HPDE6-E6E7 (cell line): Measurements from ENCODE around the gene EML2.
"Not testable (repeated sequence)": the region's sequence is repeated elsewhere in the genome, so short reads cannot be mapped to it uniquely, and the experiment has no call there.

Experiments used
- DNase-seq: peaks from one replicate; pipeline ENCODE4 v3.0.0; 2011; ENCODE audit warnings: missing footprints; ENCODE audit errors: extremely low spot score

EML2 gene

DNA sequence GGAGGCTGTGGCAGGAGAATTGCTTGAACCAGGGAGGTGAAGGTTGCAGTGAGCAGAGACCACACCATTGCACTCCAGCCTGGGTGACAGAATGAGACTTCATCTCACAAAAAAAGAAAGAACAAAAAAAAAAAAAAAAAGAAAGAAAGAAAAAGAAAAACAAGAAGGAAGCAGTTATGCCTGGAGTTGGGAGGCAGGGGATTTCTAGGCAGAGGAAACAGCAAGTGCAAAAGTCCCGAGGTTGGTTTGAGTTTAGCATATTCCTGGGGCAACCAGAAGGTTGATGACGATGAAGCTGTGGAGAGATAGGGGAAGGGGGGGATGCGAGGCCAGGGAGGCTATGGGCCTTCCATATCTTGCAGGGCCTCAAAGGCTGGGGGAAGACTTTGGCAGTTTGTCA lies 11.5 kb upstream of the EML2 start:
- no peak for DNase-seq

GRCh38 chr19:45646345-45646698 lies 7.1 kb upstream of the EML2 start:
- DNase-seq: no peak

GRCh38 chr19:45645631-45646344 lies 6.6 kb upstream of the EML2 start:
- DNase-seq: no peak

GRCh38 chr19:45645068-45645630 lies 6.0 kb upstream of the EML2 start:
- DNase-seq: no peak

GRCh38 chr19:45643927-45644771 lies 5.0 kb upstream of the EML2 start:
- no peak for DNase-seq

DNA sequence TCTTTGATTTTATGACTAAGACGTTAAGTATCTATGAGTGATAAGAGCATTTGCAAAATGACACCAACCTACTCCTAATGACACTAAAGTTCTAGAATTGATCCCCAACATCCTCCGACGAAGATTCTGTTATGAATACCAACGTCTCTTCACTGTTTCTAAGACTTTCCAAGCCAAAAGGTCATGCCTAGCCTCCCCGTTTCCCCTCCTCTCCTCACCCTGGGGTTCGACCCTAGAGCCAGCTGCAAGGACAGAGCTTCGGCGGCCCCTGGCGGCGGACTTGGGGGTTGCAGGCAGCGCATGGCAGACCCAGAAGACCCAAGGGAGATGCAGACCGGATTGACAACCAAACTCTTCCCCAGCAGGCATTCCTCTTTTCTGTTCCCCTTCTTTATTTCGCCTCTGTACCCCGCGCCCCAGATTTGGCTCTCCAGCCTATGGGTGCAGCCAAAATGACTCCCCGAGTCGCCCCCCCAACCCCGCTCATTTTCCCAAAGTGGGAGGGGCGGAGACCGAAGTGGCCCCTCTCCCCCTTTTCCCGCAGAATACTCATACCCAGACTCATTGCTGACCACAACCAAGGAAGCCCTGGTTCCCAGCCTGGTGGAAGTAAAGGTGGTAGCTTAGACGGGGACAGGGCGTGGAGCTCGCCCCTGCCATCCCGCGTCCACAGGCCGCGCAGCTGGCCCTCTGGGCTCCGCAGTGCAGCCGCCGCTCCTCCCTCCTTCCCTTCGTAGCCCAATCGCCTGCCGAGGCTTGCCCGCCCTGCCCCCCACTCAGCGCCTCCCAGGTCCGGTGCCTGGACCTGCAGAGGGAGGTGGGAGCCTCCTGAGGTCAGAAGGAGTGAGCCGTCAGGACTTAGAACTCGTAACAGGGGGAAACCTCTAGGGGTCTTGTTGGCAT lies 4.1 kb upstream of the EML2 start:
- no peak for DNase-seq

DNA sequence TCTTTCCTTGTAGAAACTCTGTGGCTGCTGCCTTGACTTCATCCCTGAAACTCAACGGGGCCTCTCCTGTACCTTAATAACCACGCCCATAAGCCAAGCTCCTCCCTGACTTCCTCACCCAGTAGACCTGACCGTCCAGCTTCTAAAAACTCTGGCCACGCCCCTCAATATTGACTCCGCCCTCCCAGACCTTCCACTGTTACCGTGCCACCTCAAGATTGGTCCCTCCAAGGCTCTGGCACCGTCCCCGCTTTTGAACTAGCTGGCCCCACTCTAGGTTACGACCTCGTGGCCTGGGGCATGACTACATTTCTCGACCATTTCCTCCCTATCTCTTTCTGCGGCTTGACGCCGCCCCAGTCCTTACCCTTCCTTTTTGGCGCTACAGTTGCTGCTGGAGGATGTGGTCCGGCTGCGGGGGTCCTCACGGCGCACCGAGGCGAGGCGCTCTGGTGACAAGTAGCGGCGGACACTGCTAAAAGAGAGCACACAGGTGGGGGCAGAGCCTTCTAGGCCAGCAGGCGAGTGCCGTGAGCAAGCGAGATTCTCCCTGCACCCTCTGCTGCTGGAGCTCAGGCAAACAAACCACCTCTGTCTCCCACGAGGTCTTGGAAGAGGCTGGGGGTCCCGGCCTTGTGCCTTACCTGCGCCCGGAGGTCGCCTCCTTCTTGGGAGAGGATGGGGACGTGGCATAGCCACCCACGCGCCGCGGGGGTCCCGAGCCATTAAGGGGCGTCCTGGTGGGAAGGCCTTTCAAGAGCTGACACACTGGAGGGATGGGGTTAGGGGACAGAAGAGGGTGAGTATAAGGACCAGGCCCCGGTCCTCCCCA lies 2.3 kb upstream of the EML2 start:
- peak; percentile 95 for DNase-seq

DNA sequence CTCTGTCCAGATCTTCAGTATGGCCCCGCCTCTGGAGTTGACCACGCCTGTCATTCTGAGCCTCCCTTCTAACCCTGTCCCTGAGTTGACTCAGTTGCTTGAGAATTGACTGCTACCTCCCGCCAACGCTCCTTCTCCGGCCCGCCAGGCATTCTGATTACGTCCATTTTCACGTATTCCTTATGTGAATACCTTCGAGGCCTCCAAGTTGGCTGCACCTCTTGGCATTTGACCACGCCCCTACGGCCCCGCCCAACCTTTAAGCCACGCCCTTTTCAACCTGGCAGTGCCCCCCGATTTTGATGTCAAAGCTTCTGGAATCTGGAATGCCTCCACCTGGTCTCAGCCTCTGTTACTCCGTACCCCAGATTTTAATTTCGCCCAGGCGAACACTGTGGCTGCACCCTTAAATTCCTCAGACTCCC lies 1.7 kb upstream of the EML2 start:
- DNase-seq: no peak

DNA sequence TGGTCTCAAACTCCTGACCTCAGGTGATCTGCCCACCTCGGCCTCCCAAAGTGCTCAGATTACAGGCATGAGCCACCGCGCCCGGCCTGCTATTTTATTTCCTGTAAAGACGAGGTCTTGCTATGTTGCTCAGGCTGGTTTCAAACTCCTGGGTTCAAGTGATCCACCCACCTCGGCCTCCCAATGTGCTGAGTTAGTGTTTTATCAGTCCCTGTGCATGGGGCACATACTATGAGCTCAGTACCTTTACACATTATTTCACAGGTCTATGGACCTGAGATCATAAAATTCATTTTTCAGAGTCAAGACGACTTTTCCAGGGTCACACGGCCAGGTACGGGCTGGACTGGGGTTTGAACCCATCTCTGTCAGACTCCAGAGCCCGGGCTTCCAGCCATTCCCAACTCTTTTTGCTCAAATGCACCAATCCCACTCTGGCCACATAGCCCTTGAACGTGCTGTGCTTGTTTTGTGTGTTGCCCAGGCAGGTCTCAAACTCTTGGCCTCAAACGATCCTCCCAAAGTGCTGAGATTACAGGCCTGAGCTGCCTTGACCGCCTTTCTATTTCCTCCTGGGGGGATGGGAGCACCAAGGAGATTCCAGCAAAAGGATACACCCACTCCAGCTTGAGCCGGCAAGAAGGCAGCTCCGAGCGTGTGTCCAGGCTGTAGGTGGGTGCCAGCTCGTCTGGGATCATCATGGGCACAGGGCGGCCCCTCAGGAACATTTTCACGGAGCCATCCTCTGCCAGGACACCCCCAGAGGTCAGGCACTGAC lies 1.1 kb downstream of the EML2 start:
- DNase-seq: no peak

DNA sequence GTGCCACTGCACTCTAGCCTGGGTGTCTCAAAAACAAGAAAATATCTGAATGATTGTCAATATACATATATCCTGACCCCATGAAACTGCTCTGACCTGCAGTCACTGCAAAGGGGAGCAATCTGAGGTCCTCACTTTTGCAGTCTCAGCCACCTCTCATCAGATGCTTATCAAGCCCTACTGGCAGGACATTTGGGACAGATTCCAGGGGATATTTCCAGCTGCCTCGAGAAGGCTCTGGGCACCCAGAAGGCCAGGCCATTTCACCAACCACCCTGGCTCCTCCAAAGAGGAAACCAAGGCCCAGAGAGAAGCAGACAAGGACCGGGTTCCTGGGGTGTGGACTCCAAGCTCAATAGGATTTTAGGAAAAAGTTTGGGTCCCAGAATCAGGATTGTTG lies 2.3 kb downstream of the EML2 start:
- no peak for DNase-seq

DNA sequence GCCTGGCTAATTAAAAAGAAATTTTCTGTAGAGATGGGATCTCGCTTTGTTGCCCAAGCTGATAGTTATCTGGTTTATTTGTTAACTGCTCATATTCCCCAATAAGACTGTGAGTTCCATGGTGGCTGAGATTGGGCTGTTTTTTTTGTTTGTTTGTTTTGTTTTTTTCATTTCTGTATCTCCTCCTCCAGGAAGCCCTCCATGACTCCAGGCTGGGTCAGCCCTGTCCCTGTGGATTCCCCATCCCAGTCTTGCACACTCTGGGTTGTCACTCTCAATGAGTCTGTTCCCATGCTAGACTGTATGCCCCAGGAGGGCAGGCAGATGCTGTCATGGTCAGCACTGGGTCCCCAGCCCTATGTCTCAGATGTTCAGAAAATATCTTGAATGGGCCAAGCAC lies 2.9 kb downstream of the EML2 start:
- no peak for DNase-seq

- peak; percentile 98 for DNase-seq
Measured at GRCh38 chr19:45632468-45633196, 6.6 kb downstream of the EML2 start.

DNA sequence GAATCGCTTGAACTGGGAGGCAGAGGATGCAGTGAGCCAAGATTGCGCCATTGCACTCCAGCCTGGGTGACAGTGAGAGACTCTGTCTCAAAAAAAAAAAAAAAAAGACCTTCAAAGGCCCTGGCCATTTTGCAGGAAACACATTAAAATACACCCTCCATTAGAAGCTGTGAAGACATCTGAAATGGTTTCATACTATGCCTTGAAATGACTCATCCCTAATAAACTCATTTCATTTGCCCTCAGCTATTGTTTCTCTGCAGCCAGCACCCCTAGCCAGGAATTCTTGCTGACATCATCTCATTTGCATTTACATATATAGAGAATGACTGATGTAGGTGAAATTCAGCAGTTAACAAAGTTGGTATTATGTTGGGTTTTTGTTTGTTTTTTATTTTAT lies 8.7 kb downstream of the EML2 start:
- peak; percentile 90 for DNase-seq

GRCh38 chr19:45629704-45630103 lies 9.5 kb downstream of the EML2 start:
- no peak for DNase-seq

GRCh38 chr19:45628219-45628618 lies 11.0 kb downstream of the EML2 start:
- not testable (repeated sequence) for DNase-seq

GRCh38 chr19:45623984-45624383 lies 15.2 kb downstream of the EML2 start:
- no peak for DNase-seq

- no peak for DNase-seq
Measured at GRCh38 chr19:45621976-45622503, 17.2 kb downstream of the EML2 start.

DNA sequence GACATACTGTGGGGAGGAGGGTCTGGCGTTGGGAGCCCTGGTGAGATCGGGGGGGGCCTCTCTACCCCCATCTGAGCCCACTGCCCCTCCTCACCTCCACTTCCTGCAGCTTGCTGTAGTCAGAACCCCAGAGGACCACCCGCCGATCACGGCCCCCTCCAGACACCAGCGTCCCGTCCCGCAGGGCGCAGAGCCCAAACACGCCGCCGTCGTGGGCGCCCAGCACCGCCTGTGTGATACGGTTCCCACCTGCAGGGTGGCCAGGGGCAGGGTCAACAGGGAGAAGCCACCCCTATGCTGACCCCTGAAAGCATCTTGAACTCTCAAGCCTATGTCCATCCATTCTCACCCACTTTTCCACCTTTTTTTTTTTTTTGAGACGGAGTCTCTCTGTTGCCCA lies 17.8 kb downstream of the EML2 start:
- no peak for DNase-seq

DNA sequence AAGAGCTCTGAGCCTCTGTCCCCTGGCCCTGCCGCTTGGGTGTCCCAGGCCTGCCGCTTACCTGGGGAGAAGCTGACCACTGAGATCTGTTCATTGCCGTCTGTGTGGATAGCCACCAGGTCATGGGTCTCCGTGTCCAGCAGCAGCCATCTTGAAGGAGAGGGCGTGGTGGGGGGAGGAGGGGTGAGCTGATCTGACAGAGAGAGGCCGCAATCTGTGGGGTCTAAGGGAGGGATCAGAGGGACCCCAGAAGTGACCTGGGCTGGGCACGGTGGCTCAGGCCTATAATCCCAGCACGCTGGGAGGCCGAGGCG lies 22.5 kb downstream of the EML2 start:
- DNase-seq: no peak
